Measurements from ENCODE around the gene FAM20C. TPM values are rescaled to one million over a fixed set of nuclear protein-coding genes. Genes with fewer than 3 reads are reported as not detected.

Gene FAM20C
- total and polyA plus RNA-seq, 2 donors (not counting 3 experiments of a cell fraction or from before 2014, with no cell fraction given): 14.2 to 34.5 TPM

DNA sequence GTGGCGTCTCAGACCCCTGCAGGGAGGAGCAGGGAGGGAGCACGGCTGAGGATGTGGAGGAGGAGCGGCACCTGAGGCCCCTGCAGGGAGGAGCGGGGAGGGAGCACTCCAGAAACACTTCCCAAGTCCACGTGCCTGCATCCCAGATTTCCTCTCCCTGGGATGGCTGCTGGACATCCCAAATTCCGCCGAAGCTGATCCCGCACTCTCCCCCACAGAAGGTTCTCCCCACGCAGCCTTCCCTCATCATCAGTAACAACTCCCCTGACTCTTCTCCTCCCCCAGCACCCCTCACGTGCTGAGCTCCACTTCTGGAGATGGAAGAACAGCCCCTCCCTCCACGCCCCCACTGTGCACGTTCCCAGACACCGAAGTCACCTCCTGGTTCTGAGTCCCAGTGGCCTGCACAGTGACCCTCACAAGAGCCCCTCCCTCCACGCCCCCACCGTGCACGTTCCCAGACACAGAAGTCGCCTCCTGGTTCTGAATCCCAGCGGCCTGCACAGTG lies 79.8 kb downstream of the FAM20C start:
- BruUV-seq (replicated peaks): no TSS peak
- TF ChIP-seq POLR2AphosphoS5 (IDR thresholded peaks at IDR 0.05; ENCODE audit: insufficient read depth, low read depth, low read length) (no peak), JUN (IDR thresholded peaks at IDR 0.05; ENCODE audit: borderline replicate concordance, insufficient read depth, insufficient read length, low read depth) (no peak), POLR2A (IDR thresholded peaks at IDR 0.05; ENCODE audit: low read depth, low read length) (no peak), FOS (IDR thresholded peaks at IDR 0.05; ENCODE audit: borderline replicate concordance, insufficient read depth, low read length) (no peak)
- TF ChIP-seq, protein P1, sequence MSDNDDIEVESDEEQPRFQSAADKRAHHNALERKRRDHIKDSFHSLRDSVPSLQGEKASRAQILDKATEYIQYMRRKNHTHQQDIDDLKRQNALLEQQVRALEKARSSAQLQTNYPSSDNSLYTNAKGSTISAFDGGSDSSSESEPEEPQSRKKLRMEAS (IDR thresholded peaks at IDR 0.05; ENCODE audit: insufficient read depth, insufficient read length): no peak
- no peak overlapping the region for H3K4me2 ChIP-seq (ENCODE audit: insufficient read depth, low read length)
- FAIRE-seq (no peak), DNase-seq (ENCODE audit: low read depth, low spot score) (no peak)
- no peaks in the 10 kb centered on the region for H3K36me3 ChIP-seq (ENCODE audit: control insufficient read depth in 2 of 2, extremely low read depth in 1 of 2, insufficient read depth in 2 of 2, low read length in 2 of 2)
- H3K9ac ChIP-seq (replicated peaks; ENCODE audit: extremely low read depth, insufficient read depth, low read length): no peak overlapping the region
- POLR2A ChIA-PET: no interaction called here
- H2AFZ ChIP-seq (ENCODE audit: low read depth, low read length): no peak overlapping the region
- no peaks in the 10 kb centered on the region for H4K20me1 ChIP-seq (replicated peaks; ENCODE audit: control insufficient read depth, extremely low read depth, insufficient read depth, low read length)
- no peaks in the 10 kb centered on the region for H3K9me3 ChIP-seq (replicated peaks; ENCODE audit: control insufficient read depth, insufficient read depth, low read length)
- dilution Hi-C loops (cut with MboI; ENCODE audit: extremely low pct_ligation_motif_present, low sequenced_read_pairs) (no loop called here), intact Hi-C loops (cut with micrococcal nuclease) (no loop called here)
- peaks cover 6 to 9% of the 10 kb centered on the region in 2 experiments for H3K27me3 ChIP-seq (ENCODE audit: control insufficient read depth in 2 of 2, insufficient read depth in 2 of 2, low read length in 2 of 2)
- H3K4me1 ChIP-seq (ENCODE audit: control insufficient read depth, extremely low read depth, insufficient read depth, low read length): no peaks in the 10 kb centered on the region
- no peak overlapping the region for H3K4me3 ChIP-seq (replicated peaks in 1 of 3; ENCODE audit: insufficient read depth in 1 of 3, low read depth in 1 of 3, low read length in 3 of 3)
- H3K27ac ChIP-seq (ENCODE audit: insufficient read depth, low read depth, low read length): no peak overlapping the region
- CTCF ChIA-PET: no interaction called here
- no peaks in the 10 kb centered on the region for H3K79me2 ChIP-seq (ENCODE audit: control insufficient read depth, insufficient read depth, low read length)
- H3K9me1 ChIP-seq (replicated peaks; ENCODE audit: control insufficient read depth, extremely low read depth, insufficient read depth, low read length): no peaks in the 10 kb centered on the region

DNA sequence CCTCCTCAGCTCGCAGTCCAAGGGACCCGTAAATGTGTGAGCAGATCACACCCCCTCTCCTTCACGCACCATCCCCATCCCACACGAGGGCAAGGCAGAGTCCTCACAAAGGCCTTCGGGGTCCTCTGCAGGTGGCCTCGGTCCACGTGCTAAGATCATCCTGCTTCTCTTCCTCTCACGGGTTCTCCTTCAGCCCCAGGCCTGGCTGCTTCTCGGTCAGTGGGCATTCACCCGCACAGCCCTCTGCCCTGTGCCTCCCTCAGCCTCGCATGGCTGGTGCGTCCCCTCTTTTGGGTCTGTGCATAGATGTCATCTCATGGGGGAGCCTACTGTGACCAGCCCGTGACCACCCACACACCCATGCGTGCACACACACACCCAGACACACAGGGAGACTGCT lies 80.3 kb downstream of the FAM20C start:
- Histone ChIP-seq H4K20me1 (replicated peaks; ENCODE audit: control insufficient read depth, extremely low read depth, insufficient read depth, low read length) (no peaks in the 10 kb centered on the region), H3K27ac (ENCODE audit: insufficient read depth, low read depth, low read length) (no peak overlapping the region), H3K27me3 (ENCODE audit: control insufficient read depth in 2 of 2, insufficient read depth in 2 of 2, low read length in 2 of 2) (peaks cover 9% of the 10 kb centered on the region in 2 experiments), H3K9ac (replicated peaks; ENCODE audit: extremely low read depth, insufficient read depth, low read length) (no peak overlapping the region), H3K4me3 (replicated peaks in 1 of 3; ENCODE audit: insufficient read depth in 1 of 3, low read depth in 1 of 3, low read length in 3 of 3) (no peak overlapping the region), H2AFZ (ENCODE audit: low read depth, low read length) (no peak overlapping the region), H3K79me2 (ENCODE audit: control insufficient read depth, insufficient read depth, low read length) (no peaks in the 10 kb centered on the region), H3K4me1 (ENCODE audit: control insufficient read depth, extremely low read depth, insufficient read depth, low read length) (no peaks in the 10 kb centered on the region), H3K36me3 (ENCODE audit: control insufficient read depth in 2 of 2, extremely low read depth in 1 of 2, insufficient read depth in 2 of 2, low read length in 2 of 2) (no peaks in the 10 kb centered on the region), H3K9me1 (replicated peaks; ENCODE audit: control insufficient read depth, extremely low read depth, insufficient read depth, low read length) (no peaks in the 10 kb centered on the region), H3K9me3 (replicated peaks; ENCODE audit: control insufficient read depth, insufficient read depth, low read length) (no peaks in the 10 kb centered on the region), H3K4me2 (ENCODE audit: insufficient read depth, low read length) (no peak overlapping the region)
- intact Hi-C loops (cut with micrococcal nuclease) (no loop called here), dilution Hi-C loops (cut with MboI; ENCODE audit: extremely low pct_ligation_motif_present, low sequenced_read_pairs) (no loop called here)
- POLR2A ChIA-PET: no interaction called here
- TF ChIP-seq GATA2 (IDR thresholded peaks at IDR 0.05; ENCODE audit: insufficient read depth, insufficient read length, low read depth, low read length): no peak
- TF ChIP-seq JUN (IDR thresholded peaks at IDR 0.05; ENCODE audit: borderline replicate concordance, insufficient read depth, insufficient read length, low read depth): no peak
- no peak for TF ChIP-seq MYC (IDR thresholded peaks at IDR 0.05; ENCODE audit: low read depth, low read length)
- TF ChIP-seq FOS (IDR thresholded peaks at IDR 0.05; ENCODE audit: borderline replicate concordance, insufficient read depth, low read length): no peak
- TF ChIP-seq POLR2AphosphoS5 (IDR thresholded peaks at IDR 0.05; ENCODE audit: insufficient read depth, low read depth, low read length): no peak
- no peak for TF ChIP-seq EZH2 (IDR thresholded peaks at IDR 0.05; ENCODE audit: borderline replicate concordance, low read depth, low read length, severe bottlenecking)
- TF ChIP-seq, protein P2, sequence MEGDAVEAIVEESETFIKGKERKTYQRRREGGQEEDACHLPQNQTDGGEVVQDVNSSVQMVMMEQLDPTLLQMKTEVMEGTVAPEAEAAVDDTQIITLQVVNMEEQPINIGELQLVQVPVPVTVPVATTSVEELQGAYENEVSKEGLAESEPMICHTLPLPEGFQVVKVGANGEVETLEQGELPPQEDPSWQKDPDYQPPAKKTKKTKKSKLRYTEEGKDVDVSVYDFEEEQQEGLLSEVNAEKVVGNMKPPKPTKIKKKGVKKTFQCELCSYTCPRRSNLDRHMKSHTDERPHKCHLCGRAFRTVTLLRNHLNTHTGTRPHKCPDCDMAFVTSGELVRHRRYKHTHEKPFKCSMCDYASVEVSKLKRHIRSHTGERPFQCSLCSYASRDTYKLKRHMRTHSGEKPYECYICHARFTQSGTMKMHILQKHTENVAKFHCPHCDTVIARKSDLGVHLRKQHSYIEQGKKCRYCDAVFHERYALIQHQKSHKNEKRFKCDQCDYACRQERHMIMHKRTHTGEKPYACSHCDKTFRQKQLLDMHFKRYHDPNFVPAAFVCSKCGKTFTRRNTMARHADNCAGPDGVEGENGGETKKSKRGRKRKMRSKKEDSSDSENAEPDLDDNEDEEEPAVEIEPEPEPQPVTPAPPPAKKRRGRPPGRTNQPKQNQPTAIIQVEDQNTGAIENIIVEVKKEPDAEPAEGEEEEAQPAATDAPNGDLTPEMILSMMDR (IDR thresholded peaks at IDR 0.05; ENCODE audit: extremely low read depth in 1 of 2, insufficient read depth in 1 of 2, low read depth in 1 of 2, low read length in 2 of 2): no peak
- TF ChIP-seq, protein P1 (IDR thresholded peaks at IDR 0.05; ENCODE audit: insufficient read depth, insufficient read length): no peak
- no peak for TF ChIP-seq POLR2A (IDR thresholded peaks at IDR 0.05; ENCODE audit: low read depth, low read length)
- FAIRE-seq (no peak), DNase-seq (ENCODE audit: low read depth, low spot score) (no peak)
- CTCF ChIA-PET: no interaction called here
- no TSS peak for BruUV-seq (replicated peaks)
